IPS-NIHi11 (cell line): ENCODE data around the gene GSTP1.
A peak's percentile ranks its signal among the peaks of the same experiment; 100 is the strongest.
"Not testable (repeated sequence)": the region's sequence is repeated elsewhere in the genome, so short reads cannot be mapped to it uniquely, and the experiment has no call there.

Source experiments
- DNase-seq: peaks from one replicate; pipeline ENCODE4 v3.0.0; 2012; ENCODE audit warnings: mixed read lengths, low spot score

GSTP1 gene

DNA sequence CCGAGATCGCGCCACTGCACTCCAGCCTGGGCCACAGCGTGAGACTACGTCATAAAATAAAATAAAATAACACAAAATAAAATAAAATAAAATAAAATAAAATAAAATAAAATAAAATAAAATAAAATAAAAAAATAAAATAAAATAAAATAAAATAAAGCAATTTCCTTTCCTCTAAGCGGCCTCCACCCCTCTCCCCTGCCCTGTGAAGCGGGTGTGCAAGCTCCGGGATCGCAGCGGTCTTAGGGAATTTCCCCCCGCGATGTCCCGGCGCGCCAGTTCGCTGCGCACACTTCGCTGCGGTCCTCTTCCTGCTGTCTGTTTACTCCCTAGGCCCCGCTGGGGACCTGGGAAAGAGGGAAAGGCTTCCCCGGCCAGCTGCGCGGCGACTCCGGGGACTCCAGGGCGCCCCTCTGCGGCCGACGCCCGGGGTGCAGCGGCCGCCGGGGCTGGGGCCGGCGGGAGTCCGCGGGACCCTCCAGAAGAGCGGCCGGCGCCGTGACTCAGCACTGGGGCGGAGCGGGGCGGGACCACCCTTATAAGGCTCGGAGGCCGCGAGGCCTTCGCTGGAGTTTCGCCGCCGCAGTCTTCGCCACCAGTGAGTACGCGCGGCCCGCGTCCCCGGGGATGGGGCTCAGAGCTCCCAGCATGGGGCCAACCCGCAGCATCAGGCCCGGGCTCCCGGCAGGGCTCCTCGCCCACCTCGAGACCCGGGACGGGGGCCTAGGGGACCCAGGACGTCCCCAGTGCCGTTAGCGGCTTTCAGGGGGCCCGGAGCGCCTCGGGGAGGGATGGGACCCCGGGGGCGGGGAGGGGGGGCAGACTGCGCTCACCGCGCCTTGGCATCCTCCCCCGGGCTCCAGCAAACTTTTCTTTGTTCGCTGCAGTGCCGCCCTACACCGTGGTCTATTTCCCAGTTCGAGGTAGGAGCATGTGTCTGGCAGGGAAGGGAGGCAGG, at the start of gene GSTP1:
Gene GSTP1, plus strand, starts transcription at position 566 of the 958 bp plus-strand sequence. Its CDS starts 32 bp downstream, at position 598.
- DNase-seq, result peak; percentile 94

DNA sequence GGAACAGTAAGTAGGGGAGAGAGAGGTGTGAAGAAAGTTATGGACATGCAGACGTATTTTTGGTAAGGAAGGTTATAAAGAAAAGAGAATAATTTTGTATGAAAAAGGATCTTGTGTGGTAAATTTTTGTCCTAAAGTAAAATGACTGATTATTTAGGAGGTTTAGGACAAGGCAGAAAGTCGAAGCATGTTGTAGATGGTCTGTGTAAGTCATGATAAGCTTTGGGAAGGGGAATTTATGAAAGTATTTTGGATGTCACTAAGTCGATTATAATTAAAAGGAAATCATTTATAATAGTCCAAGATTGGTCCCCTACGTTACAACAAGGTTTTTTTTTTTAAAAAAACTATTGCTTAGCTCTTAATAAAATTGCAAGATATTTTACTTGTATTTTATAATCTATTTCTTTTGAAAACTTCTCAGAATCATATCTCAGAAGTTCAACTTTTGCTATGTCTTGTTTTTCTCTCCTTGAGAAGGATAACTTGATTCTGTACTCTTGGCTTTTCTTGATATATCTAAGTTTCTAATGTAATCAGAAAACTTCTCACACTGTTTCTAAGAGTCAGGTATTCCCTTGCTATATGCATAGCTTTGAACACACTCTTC, 49.4 kb upstream of the GSTP1 start:
- DNase-seq, result no peak

DNA sequence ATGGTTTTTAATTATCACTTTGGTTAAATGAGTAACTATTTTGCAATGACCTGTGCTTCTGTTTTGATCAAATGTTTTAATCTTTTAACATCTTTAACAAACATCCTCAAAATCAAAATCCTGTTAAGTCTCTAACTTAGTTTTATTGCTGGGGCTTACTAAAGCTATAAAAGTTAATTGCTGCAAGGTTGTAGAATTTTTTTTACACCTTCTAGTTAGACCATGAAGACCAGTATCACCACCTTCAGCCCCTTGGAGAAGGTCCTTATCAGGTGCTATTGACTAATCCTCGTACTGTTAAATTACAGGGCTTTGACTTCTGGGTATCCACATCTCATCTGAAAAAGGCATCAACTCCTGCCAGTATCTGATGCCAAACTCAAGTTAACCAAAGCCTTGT, 48.1 kb upstream of the GSTP1 start:
- DNase-seq, result no peak

DNA sequence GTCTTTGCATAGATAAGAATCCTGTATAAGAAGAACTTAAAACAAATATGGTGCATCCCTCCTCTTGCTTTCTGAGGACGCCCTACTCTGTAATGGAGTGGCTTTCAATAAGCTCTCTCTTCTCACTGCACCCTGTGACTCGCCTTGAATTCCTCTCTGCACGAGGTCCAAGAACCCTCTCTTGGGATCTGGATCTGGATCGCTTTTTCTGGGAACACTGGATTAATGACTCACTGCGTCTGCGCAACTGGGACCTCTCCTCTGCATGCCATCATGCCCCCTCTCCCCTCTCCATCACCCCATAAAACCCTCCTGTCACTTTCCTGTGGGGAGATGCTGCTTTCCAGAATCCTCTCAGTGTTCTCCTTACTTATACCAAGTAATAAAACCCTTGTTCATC, 45.3 kb upstream of the GSTP1 start:
- no peak for DNase-seq

DNA sequence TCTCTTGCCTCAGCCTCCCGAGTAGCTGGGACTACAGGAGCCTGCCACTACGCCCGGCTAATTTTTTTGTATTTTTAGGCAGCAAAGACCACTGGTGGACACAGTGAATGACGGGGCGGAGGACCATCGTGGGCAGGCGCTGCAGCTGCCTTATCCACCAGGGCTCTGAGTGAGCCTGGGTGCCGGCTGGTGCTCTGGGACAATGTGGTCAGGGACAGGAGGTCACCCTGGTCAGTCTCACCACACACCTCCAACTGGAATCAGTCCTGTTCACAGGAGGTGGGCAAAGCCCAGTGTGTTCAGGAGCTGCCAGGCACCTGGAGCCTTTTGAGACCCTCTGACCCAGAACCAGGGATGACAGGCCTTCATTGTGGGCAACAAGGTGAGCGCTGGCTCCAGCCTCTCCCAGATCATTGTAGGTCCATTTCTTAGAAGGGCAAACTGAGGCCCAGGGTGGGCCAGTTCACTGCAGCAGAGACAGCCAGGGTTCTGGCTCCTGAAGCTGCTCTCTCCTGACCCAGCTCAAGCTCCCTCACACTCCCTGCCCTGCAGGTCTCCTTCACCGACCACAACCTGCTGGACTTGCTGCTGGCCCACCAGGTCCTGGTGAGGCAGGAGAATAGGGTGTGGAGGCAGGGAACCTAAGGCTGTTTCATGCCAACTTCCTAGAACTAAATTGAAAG, 44.6 kb upstream of the GSTP1 start:
- no peak for DNase-seq

DNA sequence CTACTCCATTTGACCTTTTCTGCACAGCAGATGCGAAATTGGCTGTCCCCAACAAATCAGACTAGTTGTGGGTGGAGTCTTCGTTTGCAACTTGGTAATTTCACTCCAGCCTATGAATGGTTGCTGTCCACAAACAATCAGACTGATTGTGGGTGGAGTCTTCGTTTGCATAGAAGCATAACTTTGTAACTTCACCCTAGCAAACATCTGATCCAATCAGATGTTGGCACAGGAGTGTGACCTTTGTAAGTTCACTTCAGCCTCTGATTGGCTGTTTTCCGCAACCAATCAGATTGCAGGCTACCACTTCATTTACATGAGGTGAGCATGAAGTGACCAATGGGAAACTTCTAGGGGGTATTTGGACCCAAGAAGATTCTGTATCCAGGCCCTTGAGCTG, 44.1 kb upstream of the GSTP1 start:
- no peak for DNase-seq

DNA sequence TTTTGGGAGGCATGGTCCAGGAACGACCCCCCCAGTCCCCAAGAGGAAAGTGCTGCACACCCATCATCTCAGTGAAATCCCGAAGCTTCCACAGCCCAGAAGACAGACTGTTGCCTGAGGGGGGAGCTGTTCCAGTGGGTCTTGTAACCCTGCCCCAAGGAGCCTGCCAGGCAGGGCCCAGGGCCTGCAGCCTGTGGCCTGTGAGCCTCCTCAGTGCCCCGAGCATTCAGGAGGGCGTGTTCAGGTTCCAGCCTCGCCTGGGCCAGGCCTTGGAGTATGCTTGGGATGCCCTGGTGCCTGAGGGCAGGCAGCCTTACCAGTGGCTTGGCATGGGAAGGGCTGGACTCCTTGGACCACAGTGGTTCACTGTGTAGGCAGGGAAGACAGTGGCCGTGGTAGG, 42.4 kb upstream of the GSTP1 start:
- peak; percentile 55 for DNase-seq

DNA sequence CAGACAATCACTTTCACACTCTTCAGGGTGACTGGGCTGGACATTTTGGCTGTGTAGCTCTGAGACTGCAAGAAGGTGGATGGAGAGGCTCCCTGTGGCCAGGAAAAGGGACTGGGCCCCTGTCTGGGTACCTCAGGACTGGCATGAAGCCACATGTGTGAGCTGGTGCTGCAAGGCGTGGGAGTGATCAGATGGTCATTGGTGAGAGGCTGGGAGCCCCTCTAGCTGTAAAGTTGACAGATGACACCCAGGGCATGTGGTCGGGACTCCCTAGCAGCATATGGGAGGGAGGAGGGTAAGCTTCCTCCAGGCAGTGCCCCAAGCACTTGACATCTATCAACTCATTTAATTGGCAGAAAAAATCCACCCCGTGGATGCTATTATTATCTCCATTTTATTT, 41.4 kb upstream of the GSTP1 start:
- DNase-seq, result no peak

DNA sequence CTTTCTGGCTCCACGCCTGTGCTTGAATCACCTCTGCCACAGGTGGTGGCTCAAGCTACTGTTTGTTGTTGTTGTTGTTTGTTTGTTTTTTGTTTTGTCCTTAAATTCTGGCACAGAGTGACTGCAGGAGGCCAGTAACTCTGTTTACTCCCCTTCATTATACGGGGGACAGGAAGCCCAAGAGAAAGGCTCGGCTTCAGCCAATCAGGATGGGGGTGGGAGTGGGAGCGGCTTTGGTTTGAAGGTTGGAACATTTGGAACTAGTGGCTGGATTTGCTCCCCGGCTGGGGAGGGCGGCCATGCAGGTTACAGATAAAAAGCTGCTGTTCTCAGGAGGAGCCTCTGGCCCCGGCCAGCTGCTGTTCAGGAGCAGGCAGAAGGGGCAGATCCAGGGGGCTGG, 40.6 kb upstream of the GSTP1 start:
- peak; percentile 51 for DNase-seq

DNA sequence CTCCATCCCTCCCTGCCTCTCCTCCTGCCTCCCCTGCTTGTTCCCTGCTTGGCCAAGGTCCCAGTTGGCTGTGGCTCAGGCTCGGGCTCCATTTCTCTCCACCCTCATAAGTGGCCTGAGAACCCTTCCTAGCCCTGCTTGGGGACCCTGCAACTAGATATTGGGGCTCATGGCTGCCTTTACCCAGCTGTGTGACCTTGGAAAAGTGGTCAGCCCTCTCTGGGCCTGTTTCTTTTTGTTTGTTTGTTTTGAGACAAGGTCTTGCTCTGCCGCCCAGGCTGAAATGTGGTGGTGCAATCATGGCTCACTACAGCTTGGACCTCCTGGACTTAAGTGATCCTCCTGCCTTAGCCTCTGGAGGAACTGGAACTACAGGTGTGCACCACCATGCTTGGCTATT, 40.0 kb upstream of the GSTP1 start:
- no peak for DNase-seq

DNA sequence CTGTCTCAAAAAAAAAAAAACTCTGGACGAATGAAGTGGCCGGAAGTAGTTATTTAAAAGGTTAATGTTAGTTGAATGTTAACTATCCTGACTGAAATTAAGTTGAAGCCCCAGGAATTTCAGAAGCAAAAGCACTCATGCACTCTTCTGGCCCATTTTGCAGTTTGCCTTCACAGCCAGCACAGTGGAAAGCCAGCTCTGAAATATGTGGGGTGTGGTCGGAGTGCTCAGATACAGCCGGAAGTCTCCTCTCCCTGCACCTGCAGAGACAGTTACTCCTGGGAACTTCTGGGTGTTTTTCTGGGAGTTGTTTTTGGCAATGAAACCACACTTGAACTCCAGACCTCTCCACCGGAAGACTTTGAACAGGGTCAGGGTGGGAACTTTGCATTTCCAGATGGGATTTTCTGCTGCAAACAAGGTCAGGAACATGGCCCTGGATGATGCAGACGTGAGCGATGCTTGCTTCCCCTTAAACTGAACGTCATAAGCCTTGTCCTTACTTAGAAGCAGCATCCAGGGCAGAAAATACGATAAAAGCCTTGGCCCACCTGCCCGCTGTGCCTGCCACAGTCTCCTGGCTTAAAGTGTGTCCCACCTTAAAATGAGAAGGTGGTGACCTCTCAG, 38.9 kb upstream of the GSTP1 start:
- no peak for DNase-seq

DNA sequence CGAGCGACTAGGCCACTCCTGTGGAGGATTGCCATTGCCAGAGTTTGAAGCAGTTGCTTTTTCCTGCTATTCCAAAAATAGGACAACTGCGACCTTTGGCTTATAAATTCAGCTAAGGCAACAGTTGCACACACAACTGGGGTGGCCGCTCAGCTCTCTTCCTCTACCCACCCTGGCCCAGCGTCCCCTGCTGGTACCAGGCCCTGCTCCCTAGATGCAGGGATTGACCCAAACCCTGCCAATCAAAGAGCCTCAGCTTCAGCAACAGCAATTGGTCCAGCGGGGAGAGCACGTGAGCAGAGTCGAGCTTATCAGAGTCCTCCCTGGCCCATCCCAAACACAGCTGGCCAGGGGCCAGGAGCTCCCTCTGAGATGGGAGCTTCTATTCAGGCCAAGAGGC, 38.3 kb upstream of the GSTP1 start:
- peak; percentile 77 for DNase-seq

DNA sequence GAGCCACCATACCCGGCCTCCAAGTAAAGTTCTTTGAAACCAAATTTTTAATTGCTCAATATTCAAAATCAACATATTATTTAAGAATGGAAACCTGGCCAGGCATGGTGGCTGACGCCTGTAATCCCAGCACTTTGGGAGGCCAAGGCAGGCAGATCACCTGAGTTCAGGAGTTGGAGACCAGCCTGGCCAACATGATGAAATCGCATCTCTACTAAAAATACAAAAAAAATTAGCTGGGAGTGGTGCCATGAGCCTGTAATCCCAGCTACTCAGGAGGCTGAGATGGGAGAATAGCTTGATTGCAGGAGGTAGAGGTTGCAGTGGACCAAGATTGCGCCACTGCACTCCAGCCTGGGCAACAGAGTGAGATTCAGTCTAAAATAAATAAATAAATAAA, 35.5 kb upstream of the GSTP1 start:
- not testable (repeated sequence) for DNase-seq

DNA sequence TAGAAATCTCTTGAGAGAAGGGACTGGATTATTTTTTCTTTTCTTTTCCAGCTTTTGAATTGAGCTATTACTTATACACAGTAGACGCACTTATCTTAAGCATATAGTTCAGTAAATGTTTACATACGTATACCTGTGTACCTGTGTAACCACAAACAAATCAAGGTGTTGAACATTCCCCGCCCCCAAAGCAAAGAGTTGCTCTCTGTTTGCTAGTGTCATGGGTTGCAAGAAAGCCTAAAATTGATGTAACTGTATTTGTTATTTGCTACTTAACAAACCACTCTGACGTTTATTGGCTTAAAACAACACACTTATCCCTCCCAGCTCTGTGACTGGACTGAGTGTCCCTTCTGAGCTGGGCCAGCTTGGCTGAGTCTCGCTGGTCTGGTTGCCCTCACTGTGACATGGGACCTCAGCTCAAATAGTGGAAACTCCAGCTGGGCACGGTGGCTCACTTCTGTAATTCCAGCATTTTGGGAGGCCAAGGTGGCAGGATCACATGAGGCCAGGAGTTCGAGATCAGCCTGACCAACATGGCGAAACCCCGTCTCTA, 35.0 kb upstream of the GSTP1 start:
- no peak for DNase-seq

DNA sequence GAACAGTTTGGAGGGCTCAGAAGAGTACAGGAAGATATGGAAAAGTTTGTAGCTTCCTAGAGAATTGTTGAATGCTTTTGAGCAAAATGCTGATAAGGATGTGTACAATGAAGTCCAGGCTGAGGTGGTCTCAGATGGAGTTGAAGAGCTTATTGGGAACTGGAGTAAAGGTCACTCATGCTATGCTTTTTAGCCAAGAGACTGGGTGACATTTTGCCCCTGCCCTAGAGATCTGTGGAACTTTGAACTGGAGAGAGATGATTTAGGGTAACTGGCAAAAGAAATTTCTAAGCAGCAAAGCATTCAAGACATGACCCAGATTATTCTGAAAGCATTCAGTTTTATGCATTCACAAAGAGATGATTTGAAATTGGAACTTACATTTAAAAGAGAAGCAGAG, 32.5 kb upstream of the GSTP1 start:
- no peak for DNase-seq

DNA sequence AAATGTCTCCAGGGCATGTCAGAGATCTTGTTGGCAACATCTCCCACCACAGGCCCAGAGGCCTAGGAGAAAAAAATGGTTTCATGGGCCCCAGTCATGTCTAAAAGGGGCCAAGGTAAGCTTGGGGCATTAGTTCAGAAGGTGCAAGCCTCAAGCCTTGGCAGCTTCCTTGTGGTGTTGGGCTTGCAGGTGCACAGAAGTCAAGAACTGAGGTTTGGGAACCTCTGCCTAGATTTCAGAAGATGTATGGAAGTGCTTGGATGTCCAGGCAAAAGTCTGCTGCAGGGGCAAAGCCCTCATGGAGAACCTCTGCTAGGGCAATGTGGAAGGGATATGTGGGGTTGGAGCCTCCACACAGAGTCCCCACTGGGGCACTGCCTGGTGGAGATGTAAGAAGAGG, 31.9 kb upstream of the GSTP1 start:
- DNase-seq, result not testable (repeated sequence)

DNA sequence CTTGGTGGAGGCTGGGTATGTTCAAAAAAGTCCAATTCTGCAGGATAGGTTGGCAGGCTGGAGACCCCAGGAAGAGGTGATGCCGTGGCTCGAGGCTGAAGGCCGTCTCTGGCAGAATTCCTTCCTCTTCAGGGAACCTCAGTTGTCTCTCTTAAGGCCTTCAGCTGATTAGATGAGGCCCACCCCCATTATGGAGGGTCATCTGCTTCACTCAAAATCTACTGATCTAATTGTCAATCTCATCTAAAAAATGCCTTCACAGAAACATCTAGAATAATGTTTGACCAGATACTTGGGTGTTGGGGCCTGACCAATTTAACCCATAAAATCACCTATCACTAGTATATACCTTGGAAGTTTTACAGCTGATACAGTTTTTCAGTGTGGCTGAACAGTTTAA, 27.4 kb upstream of the GSTP1 start:
- peak; percentile 1 for DNase-seq

DNA sequence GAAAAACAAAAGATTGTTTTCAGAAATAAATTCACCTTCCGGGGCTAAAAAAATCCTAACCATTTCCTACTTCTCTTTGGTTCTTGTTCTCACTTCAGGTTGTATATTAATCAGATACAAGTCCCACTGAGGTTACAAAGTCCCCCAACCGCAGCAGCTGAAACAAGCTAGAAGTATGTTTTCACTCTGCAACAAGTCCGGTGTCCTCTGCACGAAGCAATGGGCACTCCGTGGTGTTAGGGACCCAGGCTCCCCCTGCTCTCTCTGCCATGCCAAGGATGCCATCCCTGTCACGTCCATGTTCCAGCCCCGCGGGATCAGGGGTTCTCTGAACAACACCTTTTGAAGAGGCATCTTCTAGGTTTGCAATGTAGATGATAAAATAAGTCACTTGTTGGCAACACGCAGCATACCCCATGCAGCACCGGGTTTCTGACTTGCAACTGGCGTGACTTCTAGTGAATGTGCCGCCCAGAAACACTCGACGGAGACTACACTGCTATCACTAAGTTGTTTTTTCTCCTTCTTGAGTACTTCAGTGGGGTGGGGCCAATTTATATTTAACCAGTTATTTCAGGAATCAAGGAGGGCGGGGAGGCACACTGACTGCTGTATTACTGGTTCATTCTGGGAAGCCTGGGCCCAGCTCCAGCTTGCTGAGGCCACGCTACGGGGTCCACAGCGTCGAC, 25.4 kb upstream of the GSTP1 start:
- peak; percentile 6 for DNase-seq

DNA sequence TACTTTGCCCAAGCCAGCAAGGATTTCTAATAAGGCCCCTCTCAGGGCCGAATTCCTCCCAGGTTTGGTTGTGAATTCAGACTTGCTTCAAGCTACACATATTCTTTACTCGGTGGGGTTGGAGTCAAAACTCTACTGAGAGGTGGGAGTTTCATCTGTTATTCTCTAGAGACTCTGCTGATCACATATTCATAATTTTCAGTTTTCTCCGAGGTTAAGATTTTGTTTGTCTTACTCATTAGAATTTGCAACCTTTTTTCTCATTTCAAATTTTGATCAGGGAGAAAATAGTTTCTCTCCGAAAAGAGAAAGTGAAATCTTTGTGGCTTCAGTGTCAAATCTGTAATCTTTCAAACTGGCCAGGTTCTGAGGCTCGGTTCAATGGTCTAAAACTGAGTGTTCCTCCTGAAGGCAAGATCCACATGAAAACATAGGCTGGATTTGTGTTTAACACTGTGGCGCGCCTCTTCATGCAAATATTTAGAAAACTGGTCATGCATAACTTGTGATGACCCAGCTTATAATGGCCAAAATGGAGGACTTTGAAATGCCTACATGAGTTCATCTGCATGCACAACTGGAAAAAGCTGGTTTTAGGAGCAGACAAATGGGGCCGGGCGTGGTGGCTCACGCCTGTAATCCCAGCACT, 21.5 kb upstream of the GSTP1 start:
- peak; percentile 19 for DNase-seq

DNA sequence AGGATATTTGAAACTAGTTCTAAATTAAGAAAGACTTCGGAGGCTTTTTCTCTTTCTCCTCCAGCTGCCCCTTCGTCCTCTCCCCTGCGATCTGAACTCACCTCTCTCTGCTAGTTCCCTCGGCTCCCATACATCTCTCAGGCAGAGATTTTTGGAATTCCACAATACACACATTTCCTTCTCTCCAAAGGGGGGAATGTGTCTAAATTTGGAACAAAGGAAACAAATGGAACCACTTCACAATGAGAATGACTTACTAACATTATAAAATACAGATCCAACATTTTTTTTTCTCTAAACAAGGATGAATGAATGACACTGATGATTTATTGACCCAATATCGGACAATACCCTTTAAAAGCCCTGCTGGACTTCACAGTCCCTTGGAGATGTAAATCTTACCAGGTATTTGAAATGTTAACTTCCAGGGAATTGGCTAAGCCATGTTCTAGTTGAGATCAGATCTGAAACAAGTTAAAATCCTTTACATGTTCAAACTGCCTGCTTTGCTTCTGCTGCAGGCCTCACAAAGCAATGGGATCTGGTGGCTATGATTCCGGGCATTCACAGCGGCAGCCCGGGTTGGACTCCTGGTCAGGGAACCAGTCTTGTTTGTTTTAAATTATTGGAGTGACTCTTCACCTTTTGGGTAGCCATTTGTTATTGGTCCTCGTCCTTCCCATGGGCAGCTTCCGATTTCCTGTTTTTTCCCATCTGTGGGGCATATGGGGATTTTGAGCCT, 20.5 kb upstream of the GSTP1 start:
- peak; percentile 24 for DNase-seq
